GM12874 (cell line): ENCODE data around the gene TSPAN14.

Experiments used
- CTCF ChIP-seq: IDR thresholded peaks from 2 replicates; pipeline ENCODE4 v1.5.1; 2011; ENCODE audit warnings: low read depth, mild to moderate bottlenecking, control low read depth, low read length, moderate library complexity; ENCODE audit not compliant: insufficient read depth

TSPAN14 gene

GRCh38 chr10:80410122-80410521, 44.0 kb upstream of the TSPAN14 start:
- TF ChIP-seq CTCF = no peak

GRCh38 chr10:80410578-80411145, 43.4 kb upstream of the TSPAN14 start:
- TF ChIP-seq CTCF = no peak

- TF ChIP-seq CTCF = no peak
These were observed 42.8 kb upstream of the TSPAN14 start for GRCh38 chr10:80411267-80411668.

- no peak for TF ChIP-seq CTCF
These were observed 42.4 kb upstream of the TSPAN14 start for GRCh38 chr10:80411681-80412220.

- TF ChIP-seq CTCF = no peak
These were observed 41.6 kb upstream of the TSPAN14 start for GRCh38 chr10:80412486-80412885.

- TF ChIP-seq CTCF = no peak
These were observed 40.7 kb upstream of the TSPAN14 start for GRCh38 chr10:80413271-80413996.

GRCh38 chr10:80414142-80414895, 39.8 kb upstream of the TSPAN14 start:
- no peak for TF ChIP-seq CTCF
